ENCODE measurements around the gene ANKRD12.

The ANKRD12 gene

DNA sequence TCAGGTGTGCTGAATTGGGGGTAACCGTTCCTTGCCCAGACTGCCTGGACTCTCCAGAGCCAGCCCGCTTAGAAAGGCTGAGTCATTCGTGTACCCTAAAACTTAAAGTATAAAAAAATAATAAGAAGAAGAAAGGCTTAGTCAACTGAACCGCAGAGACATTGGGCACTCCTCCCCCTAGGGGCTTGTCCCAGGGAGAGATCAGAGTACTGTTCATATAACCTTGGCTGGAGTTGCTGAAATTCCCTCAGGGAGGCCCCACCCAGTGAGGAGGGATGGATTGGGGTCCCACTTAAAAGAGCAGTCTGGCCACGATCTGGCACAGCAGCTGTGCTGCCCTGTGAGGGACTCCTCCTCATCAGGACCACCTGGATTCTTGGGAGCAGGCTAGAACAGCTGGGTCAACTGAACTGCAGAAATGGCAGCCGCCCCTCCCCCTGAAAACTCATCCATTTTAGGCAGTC, 37.2 kb downstream of the ANKRD12 start:
- no peak overlapping the region for H3K4me3 ChIP-seq (ENCODE audit: low read depth, low read length)
- DNase-seq (ENCODE audit: low read depth), result peak; percentile 7
- TF ChIP-seq, protein P1, sequence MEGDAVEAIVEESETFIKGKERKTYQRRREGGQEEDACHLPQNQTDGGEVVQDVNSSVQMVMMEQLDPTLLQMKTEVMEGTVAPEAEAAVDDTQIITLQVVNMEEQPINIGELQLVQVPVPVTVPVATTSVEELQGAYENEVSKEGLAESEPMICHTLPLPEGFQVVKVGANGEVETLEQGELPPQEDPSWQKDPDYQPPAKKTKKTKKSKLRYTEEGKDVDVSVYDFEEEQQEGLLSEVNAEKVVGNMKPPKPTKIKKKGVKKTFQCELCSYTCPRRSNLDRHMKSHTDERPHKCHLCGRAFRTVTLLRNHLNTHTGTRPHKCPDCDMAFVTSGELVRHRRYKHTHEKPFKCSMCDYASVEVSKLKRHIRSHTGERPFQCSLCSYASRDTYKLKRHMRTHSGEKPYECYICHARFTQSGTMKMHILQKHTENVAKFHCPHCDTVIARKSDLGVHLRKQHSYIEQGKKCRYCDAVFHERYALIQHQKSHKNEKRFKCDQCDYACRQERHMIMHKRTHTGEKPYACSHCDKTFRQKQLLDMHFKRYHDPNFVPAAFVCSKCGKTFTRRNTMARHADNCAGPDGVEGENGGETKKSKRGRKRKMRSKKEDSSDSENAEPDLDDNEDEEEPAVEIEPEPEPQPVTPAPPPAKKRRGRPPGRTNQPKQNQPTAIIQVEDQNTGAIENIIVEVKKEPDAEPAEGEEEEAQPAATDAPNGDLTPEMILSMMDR (IDR thresholded peaks at IDR 0.05; ENCODE audit: insufficient read depth, low read depth, low read length, missing control alignments), result no peak

DNA sequence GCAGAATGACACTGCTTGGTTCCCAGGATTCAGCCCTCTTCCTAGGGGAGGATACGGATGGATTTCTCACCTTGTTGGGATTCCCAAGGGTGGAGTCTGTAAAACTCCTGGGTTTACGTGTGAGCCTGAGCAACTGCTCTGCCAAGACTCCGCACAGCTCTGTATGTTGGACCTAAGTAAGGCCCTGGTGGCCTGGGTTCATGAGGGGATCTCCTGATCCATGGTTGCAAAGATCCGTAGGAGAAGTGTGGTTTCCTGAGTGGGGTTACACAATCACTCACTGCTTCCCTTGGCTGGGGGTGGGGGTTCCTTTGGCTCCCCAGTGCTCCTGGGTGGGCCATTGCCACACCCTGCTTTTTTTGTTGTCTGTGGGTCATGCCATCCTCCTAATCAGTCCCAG, 37.7 kb downstream of the ANKRD12 start:
- H3K4me3 ChIP-seq (ENCODE audit: low read depth, low read length), result no peak overlapping the region
- TF ChIP-seq, protein P1 (IDR thresholded peaks at IDR 0.05; ENCODE audit: insufficient read depth, low read depth, low read length, missing control alignments), result no peak
- no peak for DNase-seq (ENCODE audit: low read depth)

DNA sequence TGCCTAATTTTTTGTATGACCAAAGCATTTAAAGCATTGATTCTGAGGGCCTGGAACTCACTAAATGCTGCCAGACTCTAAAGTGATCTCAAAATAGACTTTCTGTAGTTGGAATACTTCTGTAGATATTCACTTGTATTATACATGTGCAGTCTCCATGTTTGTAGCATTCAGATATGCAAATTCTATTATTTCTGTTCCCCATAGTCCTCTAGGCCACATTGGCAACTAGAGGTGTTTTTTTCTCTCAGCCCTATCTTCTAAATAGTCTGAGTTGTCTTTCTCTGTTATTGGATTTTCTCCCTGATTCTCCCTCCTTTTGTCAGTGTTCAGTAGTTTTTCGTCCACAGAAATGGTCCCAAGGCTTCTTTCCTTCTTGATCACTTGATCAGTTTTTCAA, 38.5 kb downstream of the ANKRD12 start:
- DNase-seq (ENCODE audit: low read depth), result no peak
- TF ChIP-seq, protein P1 (IDR thresholded peaks at IDR 0.05; ENCODE audit: insufficient read depth, low read depth, low read length, missing control alignments), result no peak
- H3K4me3 ChIP-seq (ENCODE audit: low read depth, low read length), result no peak overlapping the region

DNA sequence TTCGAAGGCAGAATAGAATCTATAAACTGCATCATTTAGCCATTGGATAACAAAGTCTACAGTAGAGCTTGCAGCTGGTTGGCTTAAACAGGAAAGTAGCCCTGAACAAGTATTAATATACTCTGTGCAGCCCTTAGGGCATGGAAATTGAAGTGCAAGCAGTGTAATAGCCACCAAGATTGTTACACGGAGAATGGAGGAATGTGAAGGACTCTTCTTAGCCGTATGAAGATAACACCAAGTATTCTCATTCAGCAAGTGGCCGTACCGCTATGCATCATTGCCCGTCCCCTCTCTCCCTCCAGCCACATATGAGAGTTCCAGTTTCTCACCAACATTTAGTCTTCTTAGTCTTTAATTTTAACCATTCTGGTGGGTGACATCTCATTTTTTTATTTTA, 40.5 kb downstream of the ANKRD12 start:
- no peak overlapping the region for H3K4me3 ChIP-seq (ENCODE audit: low read depth, low read length)
- DNase-seq (ENCODE audit: low read depth), result no peak
- TF ChIP-seq, protein P1 (IDR thresholded peaks at IDR 0.05; ENCODE audit: insufficient read depth, low read depth, low read length, missing control alignments), result no peak

DNA sequence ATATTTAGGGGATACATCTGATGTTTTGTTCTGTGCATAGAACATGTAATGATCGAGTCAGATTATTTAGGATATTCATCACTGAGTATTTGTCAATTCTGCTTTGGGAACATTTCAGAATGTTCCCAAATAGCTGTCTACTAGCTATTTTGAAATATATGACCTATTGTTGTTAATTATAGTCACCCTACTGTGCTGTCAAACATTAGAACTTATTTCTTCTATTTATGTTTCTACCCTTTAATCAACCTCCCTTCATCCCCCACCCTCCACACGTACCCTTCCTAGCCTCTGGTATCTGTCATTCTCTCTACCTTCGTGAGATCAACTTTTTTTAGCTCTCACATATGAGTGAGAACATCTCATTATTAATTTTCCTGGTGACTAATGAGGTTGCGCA, 40.9 kb downstream of the ANKRD12 start:
- TF ChIP-seq, protein P1 (IDR thresholded peaks at IDR 0.05; ENCODE audit: insufficient read depth, low read depth, low read length, missing control alignments), result no peak
- no peak overlapping the region for H3K4me3 ChIP-seq (ENCODE audit: low read depth, low read length)
- DNase-seq (ENCODE audit: low read depth), result no peak

DNA sequence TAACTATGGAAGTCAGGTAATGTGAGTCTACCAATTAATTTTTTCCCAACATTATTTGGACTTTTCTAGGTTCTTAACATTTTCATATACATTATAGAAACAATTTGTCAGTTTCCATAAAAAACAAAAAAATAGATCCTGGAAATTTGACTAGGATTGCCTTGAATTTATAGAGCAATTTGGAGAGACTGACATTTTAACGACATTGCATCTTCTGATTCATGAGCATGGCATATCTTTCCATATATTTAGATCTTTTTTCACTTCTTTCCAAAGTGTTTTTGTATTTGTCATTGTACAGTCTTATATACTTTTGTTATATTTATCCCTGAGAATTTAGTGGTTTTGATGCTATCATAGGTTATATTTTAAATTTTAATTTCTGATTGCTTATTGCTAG, 42.0 kb downstream of the ANKRD12 start:
- H3K4me3 ChIP-seq (ENCODE audit: low read depth, low read length), result no peak overlapping the region
- DNase-seq (ENCODE audit: low read depth), result no peak

DNA sequence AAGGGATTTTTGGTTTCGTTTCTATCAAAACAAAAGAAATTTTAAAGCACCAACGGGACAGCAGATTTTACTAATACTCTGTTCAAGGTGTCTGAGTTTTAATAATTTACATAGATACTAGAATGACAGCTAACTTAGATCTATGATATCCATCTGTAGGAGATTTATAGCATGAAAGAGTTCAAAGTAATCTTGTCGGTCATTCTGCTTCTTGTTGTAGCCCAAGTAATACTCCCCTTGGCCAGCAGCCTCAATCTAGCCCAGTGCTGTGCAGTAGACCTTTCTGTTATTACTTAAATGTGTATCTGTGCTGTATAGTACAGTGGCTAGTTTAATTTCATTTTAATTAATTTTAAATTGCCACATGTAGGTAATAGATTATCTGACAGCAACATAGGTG, 44.7 kb downstream of the ANKRD12 start:
- H3K4me3 ChIP-seq (ENCODE audit: low read depth, low read length), result no peak overlapping the region
- TF ChIP-seq, protein P1 (IDR thresholded peaks at IDR 0.05; ENCODE audit: insufficient read depth, low read depth, low read length, missing control alignments), result no peak
- DNase-seq (ENCODE audit: low read depth), result no peak

More for the DNA sequence above, 42.0 kb downstream of the ANKRD12 start:
- TF ChIP-seq, protein P1 (IDR thresholded peaks at IDR 0.05; ENCODE audit: insufficient read depth, low read depth, low read length, missing control alignments), result no peak
